K562 (cell line): Measurements from ENCODE around the gene TTC19. TPM values are rescaled to one million over a fixed set of nuclear protein-coding genes. Genes with fewer than 3 reads are reported as not detected.

Experiments
- ATAC-seq: fragments of 200-7000 bp; cut with Tn5 transposase; 3 replicates; pipeline ENCODE4 v1.9.1; 2020; ENCODE audit warnings: moderate library complexity
- BruUV-seq: library from RNA; stranded (reverse); fragments of 400-500 nt; replicated peaks from 2 replicates; lab custom pipeline; 2021; lab: Mats Ljungman, UMichigan
- CTCF ChIA-PET: fragments of 300-600 bp; formaldehyde crosslinking; extraction: SDS; loops from one replicate; lab custom pipeline; 2021; ENCODE audit warnings: low intra/inter-chr PET ratio; lab: Yijun Ruan, JAX
- POLR2A ChIA-PET: fragments of 300-600, 350-650 bp; sonication (Branson Sonifier 250); formaldehyde crosslinking; extraction: SDS; loops from one replicate; lab custom pipeline; 2021; ENCODE audit warnings: antibody characterized with exemption, inconsistent platforms; lab: Yijun Ruan, JAX
- DNase-seq, 4 experiments: peaks; one replicate each; pipeline versions ENCODE4 v3.0.0 to v3.0.0-alpha.2; 2011 to 2018; ENCODE audit warnings: low spot score in 3 of 4, mixed read lengths in 3 of 4; ENCODE audit errors: extremely low read depth in 1 of 4
- FAIRE-seq: peaks from 2 replicates; lab custom pipeline; 2011; peaks lifted over from hg19 to GRCh38; lab: Jason Lieb, UNC
- H2AFZ ChIP-seq: 2 replicates; pipeline ENCODE4 v1.6.0; 2011; ENCODE audit warnings: low read depth, low read length, control low read depth, inconsistent platforms
- H3K27ac ChIP-seq: fragments of 200-600 bp; 3 replicates; pipeline ENCODE4 v1.8.0; 2011; ENCODE audit warnings: low read depth, mild to moderate bottlenecking, control low read depth, inconsistent platforms, low read length, moderate library complexity, mixed read lengths; ENCODE audit errors: extremely low read depth
- H3K27me3 ChIP-seq, 2 experiments: fragments of 300-600 bp in 1 of 2; 2 replicates in 1 of 2; 3 replicates in 1 of 2; pipeline versions ENCODE4 v1.6.0 to v1.8.0; 2011; ENCODE audit warnings: inconsistent platforms in 2 of 2, low read length in 2 of 2, mild to moderate bottlenecking in 1 of 2, mixed read lengths in 1 of 2, moderate library complexity in 1 of 2; ENCODE audit not compliant: control insufficient read depth in 2 of 2, insufficient read depth in 2 of 2
- H3K36me3 ChIP-seq: fragments of 300-600 bp; 3 replicates; pipeline ENCODE4 v1.8.0; 2011; ENCODE audit warnings: mild to moderate bottlenecking, low read length, inconsistent platforms; ENCODE audit not compliant: control insufficient read depth, insufficient read depth
- H3K4me1 ChIP-seq, 2 experiments: fragments of 200-600 bp in 1 of 2; replicated peaks in 1 of 2; 2 replicates in 1 of 2; 3 replicates in 1 of 2; pipeline versions ENCODE4 v1.5.1 to v1.8.0; 2011; ENCODE audit warnings: inconsistent platforms in 2 of 2, low read length in 2 of 2, mild to moderate bottlenecking in 1 of 2, mixed read lengths in 1 of 2, moderate library complexity in 1 of 2; ENCODE audit not compliant: control insufficient read depth in 2 of 2, insufficient read depth in 2 of 2
- H3K4me2 ChIP-seq: 2 replicates; pipeline ENCODE4 v1.6.1; 2011; ENCODE audit warnings: low read length, control low read depth, inconsistent platforms, mixed read lengths; ENCODE audit not compliant: insufficient read depth
- H3K4me3 ChIP-seq: fragments of 200-600 bp; sonication (generic), shearing (Covaris generic); 2 replicates; pipeline ENCODE4 v1.5.1; 2016; ENCODE audit warnings: control low read depth, inconsistent platforms
- H3K79me2 ChIP-seq: fragments of 200-600 bp; 3 replicates; pipeline ENCODE4 v1.8.0; 2011; ENCODE audit warnings: low read length, inconsistent platforms; ENCODE audit not compliant: control insufficient read depth, insufficient read depth
- H3K9ac ChIP-seq, 2 experiments: 2 replicates each; pipeline versions ENCODE4 v1.6.0 to v1.6.1; 2011; ENCODE audit warnings: low read depth in 2 of 2, low read length in 2 of 2, control low read depth in 1 of 2, inconsistent platforms in 1 of 2, mild to moderate bottlenecking in 1 of 2, mixed read lengths in 1 of 2; ENCODE audit not compliant: insufficient read depth in 1 of 2
- H3K9me1 ChIP-seq: one replicate; pipeline ENCODE4 v1.6.0; 2011; ENCODE audit warnings: inconsistent platforms, mild to moderate bottlenecking, low read length, moderate library complexity; ENCODE audit not compliant: control insufficient read depth, insufficient read depth
- H3K9me3 ChIP-seq: replicated peaks from 2 replicates; pipeline ENCODE4 v1.5.1; 2011; ENCODE audit warnings: low read depth, low read length, inconsistent platforms; ENCODE audit not compliant: control insufficient read depth, insufficient read depth
- H4K20me1 ChIP-seq: replicated peaks from 2 replicates; pipeline ENCODE4 v1.6.1; 2011; ENCODE audit warnings: low read length, inconsistent platforms, mixed read lengths; ENCODE audit not compliant: control insufficient read depth, insufficient read depth
- BACH1 ChIP-seq: fragments of 200-800 bp; sonication (Bioruptor generic); IDR thresholded peaks from 2 replicates; pipeline ENCODE4 v1.6.1; 2016; ENCODE audit warnings: missing genetic modification characterization, missing compliant biosample characterization
- CXXC5 ChIP-seq: fragments of 250-450 bp; sonication (Bioruptor Pico); IDR thresholded peaks from 2 replicates; pipeline ENCODE4 v1.8.0; 2022; ENCODE audit warnings: inconsistent platforms, mild to moderate bottlenecking, moderate library complexity
- EGR1 ChIP-seq: fragments of 450-650 bp; conservative IDR thresholded peaks from 2 replicates; pipeline ENCODE4 v1.6.1; 2017; ENCODE audit warnings: mild to moderate bottlenecking
- ERF ChIP-seq: fragments of 450-650 bp; formaldehyde crosslinking; IDR thresholded peaks from 2 replicates; pipeline ENCODE4 v1.4.0; 2020; ENCODE audit warnings: mild to moderate bottlenecking, mixed read lengths
- JUND ChIP-seq, 2 experiments: IDR thresholded peaks; 2 replicates in 1 of 2; 3 replicates in 1 of 2; pipeline ENCODE4 v1.6.1; 2011; ENCODE audit warnings: borderline replicate concordance in 2 of 2, low read depth in 2 of 2, low read length in 2 of 2, improper control_type of control experiment in 1 of 2, missing biosample characterization in 1 of 2, missing genetic modification characterization in 1 of 2, missing genetic modification reagents in 1 of 2
- MAZ ChIP-seq, 2 experiments: fragments of 450-650 bp in 1 of 2; sonication (generic) in 1 of 2; formaldehyde crosslinking; IDR thresholded peaks in 1 of 2; conservative IDR thresholded peaks in 1 of 2; 2 replicates each; pipeline versions ENCODE4 v1.4.0 to v1.5.0; 2020; ENCODE audit warnings: mild to moderate bottlenecking in 1 of 2, missing genetic modification reagents in 1 of 2
- MYNN ChIP-seq, 2 experiments: sonication (generic); formaldehyde crosslinking in 1 of 2; IDR thresholded peaks; 2 replicates each; pipeline versions ENCODE4 v1.5.0 to v1.6.1; 2016 to 2020; ENCODE audit warnings: antibody characterized with exemption in 1 of 2, missing genetic modification reagents in 1 of 2
- OTX1 ChIP-seq: fragments of 450-650 bp; formaldehyde crosslinking; IDR thresholded peaks from 2 replicates; pipeline ENCODE4 v1.4.0; 2022; ENCODE audit warnings: mild to moderate bottlenecking
- RBM14 ChIP-seq: fragments of 200-400 bp; formaldehyde crosslinking; IDR thresholded peaks from 2 replicates; pipeline ENCODE4 v1.6.1; 2018; ENCODE audit warnings: low read depth, mild to moderate bottlenecking, low read length, moderate library complexity, borderline replicate concordance; ENCODE audit not compliant: insufficient read depth
- RFX1 ChIP-seq: fragments of 450-650 bp; IDR thresholded peaks from 2 replicates; pipeline ENCODE4 v1.6.1; 2016; ENCODE audit warnings: mild to moderate bottlenecking, moderate library complexity
- ZNF217 ChIP-seq: sonication (generic); formaldehyde crosslinking; IDR thresholded peaks from 2 replicates; pipeline ENCODE4 v1.8.0; 2022; ENCODE audit warnings: mild to moderate bottlenecking, missing genetic modification reagents
- ZNF431 ChIP-seq: sonication (generic); formaldehyde crosslinking; IDR thresholded peaks from 2 replicates; pipeline ENCODE4 v1.8.0; 2022; ENCODE audit warnings: mild to moderate bottlenecking, missing genetic modification reagents
- WGBS: fragments of 100-300 bp; shearing (Covaris generic); methylation state at CpG from one replicate; pipeline ENCODE4 v1.1.6; 2016; ENCODE audit warnings: low coverage, mixed read lengths; ENCODE audit not compliant: insufficient coverage; ENCODE audit errors: missing lambda C conversion rate; 5-methylcytosine and 5-hydroxymethylcytosine counted together
- in situ Hi-C: fragments of 300-500 bp; cut with MboI; formaldehyde crosslinking; loops from 4 replicates; pipeline ENCODE4 v1.15.0; 2018; ENCODE audit warnings: inconsistent platforms, mixed read lengths
- intact Hi-C: fragments of 100-400 bp; cut with micrococcal nuclease; formaldehyde crosslinking; loops from 2 replicates; pipeline ENCODE4 v1.14.2; 2022
- polyA plus RNA-seq, 8 experiments: library from polyadenylated mRNA; depleted of rRNA in 4 of 8; stranded (reverse) in 5 of 8; unstranded in 3 of 8; fragments of >200 nt; fragmentation: Nextera tagmentation in 2 of 8; fragmentation: Illumina TruSeq in 1 of 8; extraction: Ambion mirVana in 2 of 8; extraction: Trizol in 1 of 8; gene quantifications; 2 replicates each; pipeline versions ENCODE4 v1.2.1 to v1.2.3, GENCODE V29; 2011 to 2014; ENCODE audit warnings: inconsistent platforms in 1 of 8, missing spikeins in 1 of 8
- total RNA-seq, 7 experiments: library from RNA; depleted of rRNA in 6 of 7; stranded (reverse); fragments of >200 nt in 6 of 7; fragmentation: Illumina TruSeq in 2 of 7; extraction: Trizol in 2 of 7; gene quantifications; 2 replicates each; pipeline versions ENCODE4 v1.2.1 to v1.2.3, GENCODE V29; 2011 to 2021; ENCODE audit warnings: low replicate concordance in 1 of 7
- TF ChIP-seq, protein P1 (sequence below): fragments of 250-450 bp; sonication (Bioruptor Pico); IDR thresholded peaks from 2 replicates; pipeline ENCODE4 v1.5.0; 2020; ENCODE audit warnings: mild to moderate bottlenecking
- TF ChIP-seq, protein P2 (sequence below): fragments of 450-650 bp; IDR thresholded peaks from 2 replicates; pipeline ENCODE4 v1.7.0; 2016; ENCODE audit warnings: borderline replicate concordance
- TF ChIP-seq, protein P3 (sequence below): fragments of 250-450 bp; sonication (Bioruptor Pico); IDR thresholded peaks from 2 replicates; pipeline ENCODE4 v1.4.0; 2020; ENCODE audit warnings: mild to moderate bottlenecking, moderate library complexity
- TF ChIP-seq, protein P4 (sequence below): fragments of 450-650 bp; formaldehyde crosslinking; IDR thresholded peaks from 2 replicates; pipeline ENCODE4 v1.4.0; 2022; ENCODE audit warnings: missing genetic modification characterization

Gene TTC19
- total and polyA plus RNA-seq, 9 of the 15 experiments (the other 6 are each of a cell fraction or from before 2014, with no cell fraction given), result 8.1 to 60.8 (median 25.3) TPM

DNA sequence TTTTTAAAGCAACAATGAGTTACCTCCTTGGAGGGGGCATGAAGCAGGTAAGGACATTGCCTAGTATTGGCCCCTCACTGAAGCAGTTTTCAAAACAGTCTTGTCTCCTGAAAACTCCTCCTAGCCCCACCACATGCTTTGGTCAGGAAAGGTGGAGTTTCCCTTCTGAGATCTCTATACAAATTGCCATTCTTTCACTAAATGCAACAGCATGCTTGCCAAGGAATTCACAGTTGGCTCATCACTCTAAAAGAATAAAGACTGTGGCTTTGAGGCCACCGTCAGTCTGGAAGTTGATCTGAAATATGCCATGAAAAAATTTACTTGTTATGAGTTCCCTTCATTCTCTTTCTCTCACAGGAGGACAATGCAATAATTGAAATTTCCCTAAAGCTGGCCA lies 4.2 kb downstream of the TTC19 start:
- Histone ChIP-seq H3K9ac (no peak overlapping the region), H3K79me2 (peaks cover 31% of the 10 kb centered on the region), H3K9me3 (peaks cover 10% of the 10 kb centered on the region), H3K9me1 (no peaks in the 10 kb centered on the region), H3K36me3 (peaks cover 80% of the 10 kb centered on the region), H4K20me1 (no peaks in the 10 kb centered on the region), H3K4me1 (peaks cover 8 to 15% of the 10 kb centered on the region in 2 experiments; a peak in 2 of 5 replicates), H2AFZ (no peak overlapping the region), H3K27me3 (no peaks in the 10 kb centered on the region), H3K4me2 (no peak overlapping the region), H3K27ac (no peak overlapping the region), H3K4me3 (no peak overlapping the region)
- DNase-seq (no peak), ATAC-seq (no peak), FAIRE-seq (no peak)
- CTCF ChIA-PET, result no interaction called here
- POLR2A ChIA-PET, result no interaction called here
- intact Hi-C loops (loop anchor here (10.0 kb wide), 1 partner anchor 211 kb away; the partner anchor contains the start of genes NCOR1 and PIGL), in situ Hi-C loops (no loop called here)
- no TSS peak for BruUV-seq
- TF ChIP-seq MAZ (CRISPR knock-in tag; conservative IDR thresholded peaks at IDR 0.05 in 1 of 2, IDR thresholded peaks at IDR 0.05 in 1 of 2), result no peak
- no peak for TF ChIP-seq ZNF431 (CRISPR knock-in tag)
- no peak for TF ChIP-seq RFX1
- no peak for TF ChIP-seq EGR1
- TF ChIP-seq ZNF217 (CRISPR knock-in tag), result no peak
- TF ChIP-seq OTX1 (CRISPR knock-in tag), result no peak
- TF ChIP-seq, protein P1, sequence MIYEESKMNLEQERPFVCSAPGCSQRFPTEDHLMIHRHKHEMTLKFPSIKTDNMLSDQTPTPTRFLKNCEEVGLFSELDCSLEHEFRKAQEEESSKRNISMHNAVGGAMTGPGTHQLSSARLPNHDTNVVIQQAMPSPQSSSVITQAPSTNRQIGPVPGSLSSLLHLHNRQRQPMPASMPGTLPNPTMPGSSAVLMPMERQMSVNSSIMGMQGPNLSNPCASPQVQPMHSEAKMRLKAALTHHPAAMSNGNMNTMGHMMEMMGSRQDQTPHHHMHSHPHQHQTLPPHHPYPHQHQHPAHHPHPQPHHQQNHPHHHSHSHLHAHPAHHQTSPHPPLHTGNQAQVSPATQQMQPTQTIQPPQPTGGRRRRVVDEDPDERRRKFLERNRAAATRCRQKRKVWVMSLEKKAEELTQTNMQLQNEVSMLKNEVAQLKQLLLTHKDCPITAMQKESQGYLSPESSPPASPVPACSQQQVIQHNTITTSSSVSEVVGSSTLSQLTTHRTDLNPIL, result no peak
- no peak for TF ChIP-seq ERF (CRISPR knock-in tag)
- TF ChIP-seq RBM14, result no peak
- TF ChIP-seq, protein P2, sequence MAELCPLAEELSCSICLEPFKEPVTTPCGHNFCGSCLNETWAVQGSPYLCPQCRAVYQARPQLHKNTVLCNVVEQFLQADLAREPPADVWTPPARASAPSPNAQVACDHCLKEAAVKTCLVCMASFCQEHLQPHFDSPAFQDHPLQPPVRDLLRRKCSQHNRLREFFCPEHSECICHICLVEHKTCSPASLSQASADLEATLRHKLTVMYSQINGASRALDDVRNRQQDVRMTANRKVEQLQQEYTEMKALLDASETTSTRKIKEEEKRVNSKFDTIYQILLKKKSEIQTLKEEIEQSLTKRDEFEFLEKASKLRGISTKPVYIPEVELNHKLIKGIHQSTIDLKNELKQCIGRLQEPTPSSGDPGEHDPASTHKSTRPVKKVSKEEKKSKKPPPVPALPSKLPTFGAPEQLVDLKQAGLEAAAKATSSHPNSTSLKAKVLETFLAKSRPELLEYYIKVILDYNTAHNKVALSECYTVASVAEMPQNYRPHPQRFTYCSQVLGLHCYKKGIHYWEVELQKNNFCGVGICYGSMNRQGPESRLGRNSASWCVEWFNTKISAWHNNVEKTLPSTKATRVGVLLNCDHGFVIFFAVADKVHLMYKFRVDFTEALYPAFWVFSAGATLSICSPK, result no peak
- TF ChIP-seq, protein P3, sequence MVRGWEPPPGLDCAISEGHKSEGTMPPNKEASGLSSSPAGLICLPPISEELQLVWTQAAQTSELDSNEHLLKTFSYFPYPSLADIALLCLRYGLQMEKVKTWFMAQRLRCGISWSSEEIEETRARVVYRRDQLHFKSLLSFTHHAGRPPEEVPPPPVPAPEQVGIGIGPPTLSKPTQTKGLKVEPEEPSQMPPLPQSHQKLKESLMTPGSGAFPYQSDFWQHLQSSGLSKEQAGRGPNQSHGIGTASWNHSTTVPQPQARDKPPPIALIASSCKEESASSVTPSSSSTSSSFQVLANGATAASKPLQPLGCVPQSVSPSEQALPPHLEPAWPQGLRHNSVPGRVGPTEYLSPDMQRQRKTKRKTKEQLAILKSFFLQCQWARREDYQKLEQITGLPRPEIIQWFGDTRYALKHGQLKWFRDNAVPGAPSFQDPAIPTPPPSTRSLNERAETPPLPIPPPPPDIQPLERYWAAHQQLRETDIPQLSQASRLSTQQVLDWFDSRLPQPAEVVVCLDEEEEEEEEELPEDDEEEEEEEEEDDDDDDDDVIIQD (CRISPR knock-in tag), result no peak
- TF ChIP-seq MYNN (IDR thresholded peaks at IDR 0.05), result no peak
- no peak for TF ChIP-seq MYNN (CRISPR knock-in tag; IDR thresholded peaks at IDR 0.05)
- TF ChIP-seq CXXC5 (CRISPR knock-in tag), result no peak
- no peak for TF ChIP-seq BACH1
- TF ChIP-seq, protein P4, sequence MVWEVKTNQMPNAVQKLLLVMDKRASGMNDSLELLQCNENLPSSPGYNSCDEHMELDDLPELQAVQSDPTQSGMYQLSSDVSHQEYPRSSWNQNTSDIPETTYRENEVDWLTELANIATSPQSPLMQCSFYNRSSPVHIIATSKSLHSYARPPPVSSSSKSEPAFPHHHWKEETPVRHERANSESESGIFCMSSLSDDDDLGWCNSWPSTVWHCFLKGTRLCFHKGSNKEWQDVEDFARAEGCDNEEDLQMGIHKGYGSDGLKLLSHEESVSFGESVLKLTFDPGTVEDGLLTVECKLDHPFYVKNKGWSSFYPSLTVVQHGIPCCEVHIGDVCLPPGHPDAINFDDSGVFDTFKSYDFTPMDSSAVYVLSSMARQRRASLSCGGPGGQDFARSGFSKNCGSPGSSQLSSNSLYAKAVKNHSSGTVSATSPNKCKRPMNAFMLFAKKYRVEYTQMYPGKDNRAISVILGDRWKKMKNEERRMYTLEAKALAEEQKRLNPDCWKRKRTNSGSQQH, result no peak
- no peak for TF ChIP-seq JUND (IDR thresholded peaks at IDR 0.05; ENCODE audit: borderline replicate concordance, low read depth, low read length)
- no peak for TF ChIP-seq JUND (tag; IDR thresholded peaks at IDR 0.05; ENCODE audit: borderline replicate concordance, low read depth, low read length)
- no CpG with 5 or more reads among the region's 1 CpG for whole genome bisulfite sequencing
